Measurements from ENCODE around the gene B4GALT2. TPM values are rescaled to one million over a fixed set of nuclear protein-coding genes. Genes with fewer than 3 reads are reported as not detected.

Gene B4GALT2
- total RNA-seq, 1 donor from 2014 or later = 56.6 TPM

DNA sequence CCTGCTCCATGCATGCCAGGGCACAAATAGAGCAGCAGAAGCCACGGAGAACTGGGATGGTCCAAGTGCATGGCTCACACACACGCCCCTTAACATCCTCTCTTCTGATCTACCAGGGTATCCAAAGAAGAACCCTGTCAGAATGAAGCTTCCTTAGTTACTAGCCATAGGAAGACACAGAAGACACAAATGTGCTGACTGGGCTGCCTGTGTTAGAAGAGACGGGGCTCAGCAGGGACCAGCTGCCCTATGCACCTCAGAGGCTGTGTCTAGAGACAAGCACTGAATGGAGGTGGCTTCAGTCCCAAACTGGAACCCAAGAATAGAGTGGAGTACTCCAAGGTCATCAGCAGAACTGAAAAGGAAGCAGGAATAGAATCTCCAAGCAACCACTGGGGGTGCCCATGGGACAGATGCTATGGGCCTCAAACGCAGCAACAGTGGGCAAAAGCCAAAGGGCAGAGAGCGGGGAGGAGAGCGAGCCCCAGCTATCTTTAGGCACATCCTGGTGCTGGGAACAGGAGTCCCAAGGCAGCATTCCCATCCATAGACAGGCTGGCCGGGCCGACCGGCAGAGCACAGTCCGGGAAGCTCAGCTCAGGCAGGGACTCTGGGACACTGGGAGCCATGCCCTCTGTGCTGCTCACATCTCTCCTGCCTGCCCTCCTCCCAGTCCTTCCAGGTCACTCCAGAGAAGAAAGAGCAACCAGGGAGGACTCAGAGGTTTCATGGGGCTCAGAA, 42.7 kb downstream of the B4GALT2 start:
- Histone ChIP-seq H3K36me3 (ENCODE audit: insufficient read depth, low read length) (no peaks in the 10 kb centered on the region), H3K4me1 (ENCODE audit: insufficient read depth, low read length) (no peaks in the 10 kb centered on the region), H3K27ac (ENCODE audit: low read depth, low read length) (no peak overlapping the region), H3K4me2 (ENCODE audit: low read length) (no peak overlapping the region), H3K9ac (ENCODE audit: low read length) (no peak overlapping the region), H3K4me3 (ENCODE audit: insufficient read depth, low read depth, low read length) (no peak overlapping the region), H3K79me2 (ENCODE audit: insufficient read depth, low read length) (no peaks in the 10 kb centered on the region), H3K9me3 (ENCODE audit: insufficient read depth, low read depth, low read length) (no peaks in the 10 kb centered on the region), H2AFZ (ENCODE audit: low read depth, low read length) (no peak overlapping the region), H4K20me1 (ENCODE audit: insufficient read depth, low read length) (no peaks in the 10 kb centered on the region), H3K27me3 (ENCODE audit: insufficient read depth, low read length) (no peaks in the 10 kb centered on the region)
- Mint-ChIP-seq H3K4me3 (ENCODE audit: unreplicated experiment) (no peak overlapping the region), H3K4me1 (ENCODE audit: low read depth, unreplicated experiment) (no peaks in the 10 kb centered on the region), H3K27me3 (ENCODE audit: low read depth, unreplicated experiment) (peaks cover 5% of the 10 kb centered on the region), H3K36me3 (ENCODE audit: low read depth, unreplicated experiment) (peaks cover 23% of the 10 kb centered on the region), H3K27ac (ENCODE audit: unreplicated experiment) (no peak overlapping the region), H3K9me3 (ENCODE audit: unreplicated experiment) (no peaks in the 10 kb centered on the region)
- DNase-seq (ENCODE audit: low read depth) (no peak), FAIRE-seq (no peak)
- TF ChIP-seq, protein P1, sequence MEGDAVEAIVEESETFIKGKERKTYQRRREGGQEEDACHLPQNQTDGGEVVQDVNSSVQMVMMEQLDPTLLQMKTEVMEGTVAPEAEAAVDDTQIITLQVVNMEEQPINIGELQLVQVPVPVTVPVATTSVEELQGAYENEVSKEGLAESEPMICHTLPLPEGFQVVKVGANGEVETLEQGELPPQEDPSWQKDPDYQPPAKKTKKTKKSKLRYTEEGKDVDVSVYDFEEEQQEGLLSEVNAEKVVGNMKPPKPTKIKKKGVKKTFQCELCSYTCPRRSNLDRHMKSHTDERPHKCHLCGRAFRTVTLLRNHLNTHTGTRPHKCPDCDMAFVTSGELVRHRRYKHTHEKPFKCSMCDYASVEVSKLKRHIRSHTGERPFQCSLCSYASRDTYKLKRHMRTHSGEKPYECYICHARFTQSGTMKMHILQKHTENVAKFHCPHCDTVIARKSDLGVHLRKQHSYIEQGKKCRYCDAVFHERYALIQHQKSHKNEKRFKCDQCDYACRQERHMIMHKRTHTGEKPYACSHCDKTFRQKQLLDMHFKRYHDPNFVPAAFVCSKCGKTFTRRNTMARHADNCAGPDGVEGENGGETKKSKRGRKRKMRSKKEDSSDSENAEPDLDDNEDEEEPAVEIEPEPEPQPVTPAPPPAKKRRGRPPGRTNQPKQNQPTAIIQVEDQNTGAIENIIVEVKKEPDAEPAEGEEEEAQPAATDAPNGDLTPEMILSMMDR (IDR thresholded peaks at IDR 0.05; ENCODE audit: insufficient read depth, low read depth, low read length) = no peak

DNA sequence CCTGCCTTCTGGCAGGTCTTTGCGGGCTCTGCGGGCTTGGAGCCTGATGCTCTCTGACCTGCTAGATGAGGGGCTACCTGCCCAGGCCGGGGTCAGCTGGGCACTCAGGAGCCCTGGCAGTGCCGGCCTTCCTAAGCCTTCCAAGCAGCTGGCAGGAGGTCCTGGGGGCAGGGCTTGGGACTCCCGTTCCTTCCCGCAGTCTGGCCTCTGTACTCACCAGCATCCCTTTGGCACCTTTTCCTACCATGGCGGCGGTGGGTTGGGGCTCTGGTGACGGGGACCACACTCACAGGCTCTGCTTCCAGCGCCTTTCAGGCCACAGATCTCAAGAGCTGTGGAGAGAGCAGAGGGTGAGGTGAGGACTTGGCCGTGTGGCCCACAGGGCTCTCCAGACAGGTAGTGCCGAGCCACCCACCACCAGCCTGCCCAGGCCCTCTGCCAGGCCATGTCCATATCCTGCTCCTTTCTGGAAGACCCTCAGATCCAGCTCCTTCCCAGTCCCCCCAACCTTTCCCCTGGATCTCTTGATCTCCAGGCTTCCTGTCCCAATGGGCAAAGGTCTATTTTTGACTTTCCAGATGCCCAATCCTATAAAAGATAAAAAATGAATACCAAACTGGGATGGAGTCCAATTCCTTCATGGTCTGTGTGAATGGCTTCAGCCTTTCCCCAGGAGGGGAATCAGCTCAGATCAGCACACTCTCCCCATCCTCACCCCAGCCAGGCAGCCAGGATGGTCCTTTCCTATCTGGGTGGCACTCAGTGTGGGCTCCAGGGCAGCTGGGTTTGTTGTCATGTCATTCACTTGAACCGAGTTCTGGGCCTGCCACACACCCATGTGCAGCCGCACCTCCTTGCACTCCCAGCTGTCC, 45.3 kb downstream of the B4GALT2 start:
- Mint-ChIP-seq H3K4me1 (ENCODE audit: low read depth, unreplicated experiment) (peaks cover 11% of the 10 kb centered on the region), H3K27me3 (ENCODE audit: low read depth, unreplicated experiment) (peaks cover 5% of the 10 kb centered on the region), H3K4me3 (ENCODE audit: unreplicated experiment) (no peak overlapping the region), H3K27ac (ENCODE audit: unreplicated experiment) (no peak overlapping the region), H3K36me3 (ENCODE audit: low read depth, unreplicated experiment) (peaks cover 26% of the 10 kb centered on the region), H3K9me3 (ENCODE audit: unreplicated experiment) (no peaks in the 10 kb centered on the region)
- H3K27me3 ChIP-seq (ENCODE audit: insufficient read depth, low read length) = no peaks in the 10 kb centered on the region
- H3K9me3 ChIP-seq (ENCODE audit: insufficient read depth, low read depth, low read length) = no peaks in the 10 kb centered on the region
- no peaks in the 10 kb centered on the region for H4K20me1 ChIP-seq (ENCODE audit: insufficient read depth, low read length)
- peaks cover 7% of the 10 kb centered on the region for H3K4me1 ChIP-seq (ENCODE audit: insufficient read depth, low read length)
- no peak overlapping the region for H3K9ac ChIP-seq (ENCODE audit: low read length)
- H3K27ac ChIP-seq (ENCODE audit: low read depth, low read length) = no peak overlapping the region
- DNase-seq (ENCODE audit: low read depth) (no peak), FAIRE-seq (no peak)
- H2AFZ ChIP-seq (ENCODE audit: low read depth, low read length) = no peak overlapping the region
- no peaks in the 10 kb centered on the region for H3K79me2 ChIP-seq (ENCODE audit: insufficient read depth, low read length)
- no peak overlapping the region for H3K4me3 ChIP-seq (ENCODE audit: insufficient read depth, low read depth, low read length)
- H3K36me3 ChIP-seq (ENCODE audit: insufficient read depth, low read length) = no peaks in the 10 kb centered on the region
- TF ChIP-seq, protein P1 (IDR thresholded peaks at IDR 0.05; ENCODE audit: insufficient read depth, low read depth, low read length) = no peak
- TF ChIP-seq EZH2 (IDR thresholded peaks at IDR 0.05; ENCODE audit: insufficient read depth, low read length) = no peak
- no peak overlapping the region for H3K4me2 ChIP-seq (ENCODE audit: low read length)
